ENCODE results near the gene SYNE2. TPM values are rescaled to one million over a fixed set of nuclear protein-coding genes. Genes with fewer than 3 reads are reported as not detected.

SYNE2 gene
- total RNA-seq, 4 donors from 2014 or later: 136 to 323 (median 215) TPM

DNA sequence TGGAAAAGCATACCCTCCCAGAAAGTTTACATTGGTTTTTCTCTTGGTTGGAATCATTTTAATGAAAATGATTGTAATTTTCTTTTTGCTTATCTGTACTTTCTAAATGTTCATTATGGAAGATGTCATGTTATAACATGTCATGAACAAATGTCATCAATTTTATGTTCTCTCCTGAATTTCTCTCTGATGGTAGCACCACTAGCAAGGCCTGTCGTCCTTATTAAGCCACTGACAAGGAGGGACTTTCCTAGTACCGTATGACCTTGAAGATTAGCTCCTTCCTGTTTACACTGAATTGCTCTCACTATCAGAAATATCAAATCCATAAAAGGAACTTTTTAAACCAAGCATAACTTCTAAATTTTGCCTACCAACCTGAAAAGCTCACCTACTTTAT, 342.4 kb downstream of the SYNE2 start:
- TF ChIP-seq, protein P1, sequence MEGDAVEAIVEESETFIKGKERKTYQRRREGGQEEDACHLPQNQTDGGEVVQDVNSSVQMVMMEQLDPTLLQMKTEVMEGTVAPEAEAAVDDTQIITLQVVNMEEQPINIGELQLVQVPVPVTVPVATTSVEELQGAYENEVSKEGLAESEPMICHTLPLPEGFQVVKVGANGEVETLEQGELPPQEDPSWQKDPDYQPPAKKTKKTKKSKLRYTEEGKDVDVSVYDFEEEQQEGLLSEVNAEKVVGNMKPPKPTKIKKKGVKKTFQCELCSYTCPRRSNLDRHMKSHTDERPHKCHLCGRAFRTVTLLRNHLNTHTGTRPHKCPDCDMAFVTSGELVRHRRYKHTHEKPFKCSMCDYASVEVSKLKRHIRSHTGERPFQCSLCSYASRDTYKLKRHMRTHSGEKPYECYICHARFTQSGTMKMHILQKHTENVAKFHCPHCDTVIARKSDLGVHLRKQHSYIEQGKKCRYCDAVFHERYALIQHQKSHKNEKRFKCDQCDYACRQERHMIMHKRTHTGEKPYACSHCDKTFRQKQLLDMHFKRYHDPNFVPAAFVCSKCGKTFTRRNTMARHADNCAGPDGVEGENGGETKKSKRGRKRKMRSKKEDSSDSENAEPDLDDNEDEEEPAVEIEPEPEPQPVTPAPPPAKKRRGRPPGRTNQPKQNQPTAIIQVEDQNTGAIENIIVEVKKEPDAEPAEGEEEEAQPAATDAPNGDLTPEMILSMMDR (IDR thresholded peaks at IDR 0.05; ENCODE audit: low read depth): no peak

DNA sequence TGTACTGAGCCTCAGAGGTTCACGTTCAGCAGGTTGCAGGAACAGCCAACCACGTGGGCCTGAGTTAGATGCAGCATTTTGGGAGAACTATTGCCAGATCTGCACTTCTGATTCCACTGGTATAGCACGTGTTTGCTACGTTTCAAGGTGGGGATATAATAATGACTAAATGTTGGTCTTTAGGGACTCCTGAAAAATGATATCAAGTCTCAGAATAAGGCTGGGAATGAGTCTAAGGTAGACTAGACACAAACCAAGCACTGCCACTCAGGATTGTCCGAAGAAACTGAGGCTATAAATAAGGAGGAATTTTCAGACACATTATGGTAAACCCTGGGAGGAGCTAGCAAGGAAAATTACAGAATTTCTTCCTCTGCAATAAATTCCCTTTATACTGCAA, 343.3 kb downstream of the SYNE2 start:
- TF ChIP-seq, protein P1 (IDR thresholded peaks at IDR 0.05; ENCODE audit: low read depth): no peak

DNA sequence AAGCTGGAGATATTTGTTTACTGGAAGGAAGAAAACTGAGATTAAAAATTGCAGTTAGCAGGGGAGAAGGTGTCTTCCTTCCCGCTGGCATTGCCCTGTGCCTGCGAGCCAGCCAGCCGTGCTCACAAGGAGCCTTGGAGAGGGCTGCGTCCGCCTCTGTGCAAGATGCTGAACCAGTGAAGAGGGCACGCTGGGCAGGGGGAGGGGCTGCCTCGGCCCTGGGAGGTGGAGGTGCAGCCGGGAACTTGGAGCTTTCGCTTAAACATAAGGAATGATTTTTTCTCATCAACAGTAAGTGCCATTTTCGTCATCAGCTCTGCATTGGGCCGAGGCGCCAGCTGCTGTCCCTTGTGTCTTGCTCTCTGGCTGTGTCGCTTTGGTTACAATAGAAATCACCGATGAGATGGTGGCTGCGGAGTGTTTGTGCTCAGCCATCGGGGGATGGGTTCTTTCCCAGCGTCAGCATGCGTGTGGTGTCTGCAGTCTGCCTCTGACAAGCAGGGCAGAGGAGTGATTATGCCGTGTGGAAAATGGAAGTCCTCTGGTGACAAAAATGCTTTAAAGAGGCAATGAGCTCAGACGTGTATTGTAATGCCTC, 344.1 kb downstream of the SYNE2 start:
- TF ChIP-seq, protein P1 (IDR thresholded peaks at IDR 0.05; ENCODE audit: low read depth): no peak

DNA sequence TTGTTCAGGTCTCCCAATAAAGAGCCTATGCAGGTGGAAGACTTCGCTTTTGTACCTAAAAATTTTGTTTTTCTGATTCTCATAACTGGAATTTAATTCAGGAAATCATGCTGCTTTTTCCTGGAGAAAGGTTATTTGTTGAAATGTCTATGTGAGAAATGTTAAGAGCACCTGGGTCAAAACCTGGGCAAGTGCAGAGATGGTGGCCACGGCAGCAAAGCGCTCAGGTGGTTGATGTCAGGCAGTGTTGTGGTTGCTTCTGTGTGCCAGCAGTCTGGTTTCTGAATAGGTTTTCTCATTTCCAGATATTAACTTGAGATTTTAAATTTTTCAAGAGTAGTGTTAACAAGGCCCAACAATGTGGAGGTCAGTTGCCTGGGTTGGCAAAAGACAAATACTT, 345.2 kb downstream of the SYNE2 start:
- TF ChIP-seq, protein P1 (IDR thresholded peaks at IDR 0.05; ENCODE audit: low read depth): no peak

DNA sequence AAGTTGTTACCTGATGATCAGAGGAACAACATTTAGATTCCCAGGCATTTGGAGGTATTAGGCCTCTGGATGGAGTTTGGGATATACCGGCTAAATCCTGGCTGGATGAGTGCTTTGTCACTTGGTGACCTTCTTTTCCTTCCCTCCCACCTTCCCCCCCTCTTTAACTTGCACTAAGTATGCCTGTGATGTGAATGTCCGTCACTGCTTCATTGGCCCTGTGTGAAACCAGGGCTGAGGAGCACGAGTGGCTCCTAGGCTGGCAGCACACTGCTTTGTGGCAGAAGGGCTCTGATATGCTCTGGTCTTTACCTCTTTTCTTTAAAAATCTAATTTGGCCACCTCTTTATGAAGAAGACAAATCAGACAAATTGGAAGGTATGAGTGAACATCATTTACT, 345.7 kb downstream of the SYNE2 start:
- TF ChIP-seq, protein P1 (IDR thresholded peaks at IDR 0.05; ENCODE audit: low read depth): no peak

DNA sequence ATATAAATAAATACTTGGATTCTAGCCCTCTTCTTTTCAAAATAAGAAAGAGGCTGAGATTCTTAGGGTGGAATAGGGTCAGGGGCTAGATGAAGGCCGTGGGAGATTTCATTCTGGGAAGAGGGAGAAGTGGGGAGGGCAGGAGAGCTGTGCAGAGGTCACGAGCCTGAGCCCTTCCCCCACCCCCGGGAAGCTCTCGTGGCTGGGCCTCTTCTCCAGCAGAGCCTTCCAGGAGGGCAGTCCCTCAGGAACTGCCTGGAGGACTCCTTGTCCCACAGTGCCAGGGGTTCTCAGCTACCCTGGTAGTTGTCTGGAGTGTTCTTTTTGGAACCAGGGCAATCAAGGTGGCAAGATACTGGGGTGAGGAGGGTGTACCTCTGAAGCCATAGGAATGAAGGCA, 347.4 kb downstream of the SYNE2 start:
- TF ChIP-seq, protein P1 (IDR thresholded peaks at IDR 0.05; ENCODE audit: low read depth): no peak

DNA sequence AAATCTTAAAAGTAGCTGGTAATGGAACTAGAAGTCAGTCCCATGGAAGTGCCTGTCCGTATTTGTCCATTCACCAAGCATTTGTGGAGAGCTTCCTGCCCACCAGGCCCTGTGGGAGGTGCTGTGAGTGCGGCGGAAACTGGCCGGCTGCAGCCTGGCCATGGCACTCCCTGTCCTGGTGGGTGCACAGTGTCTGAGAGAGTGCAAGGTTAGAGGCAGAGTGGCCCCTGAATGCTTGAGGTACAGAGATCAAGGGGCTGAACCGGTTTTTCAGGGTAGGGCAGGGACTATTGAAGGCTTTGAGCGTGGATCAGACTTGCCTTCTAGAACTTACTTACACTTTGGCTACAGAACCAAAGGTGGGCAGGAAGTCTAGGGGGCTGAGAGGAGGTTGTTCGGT, 348.5 kb downstream of the SYNE2 start:
- TF ChIP-seq, protein P1 (IDR thresholded peaks at IDR 0.05; ENCODE audit: low read depth): no peak
